ENCODE data around the gene IMMT.
"Not testable (repeated sequence)": the region's sequence is repeated elsewhere in the genome, so short reads cannot be mapped to it uniquely, and the experiment has no call there.

IMMT gene

DNA sequence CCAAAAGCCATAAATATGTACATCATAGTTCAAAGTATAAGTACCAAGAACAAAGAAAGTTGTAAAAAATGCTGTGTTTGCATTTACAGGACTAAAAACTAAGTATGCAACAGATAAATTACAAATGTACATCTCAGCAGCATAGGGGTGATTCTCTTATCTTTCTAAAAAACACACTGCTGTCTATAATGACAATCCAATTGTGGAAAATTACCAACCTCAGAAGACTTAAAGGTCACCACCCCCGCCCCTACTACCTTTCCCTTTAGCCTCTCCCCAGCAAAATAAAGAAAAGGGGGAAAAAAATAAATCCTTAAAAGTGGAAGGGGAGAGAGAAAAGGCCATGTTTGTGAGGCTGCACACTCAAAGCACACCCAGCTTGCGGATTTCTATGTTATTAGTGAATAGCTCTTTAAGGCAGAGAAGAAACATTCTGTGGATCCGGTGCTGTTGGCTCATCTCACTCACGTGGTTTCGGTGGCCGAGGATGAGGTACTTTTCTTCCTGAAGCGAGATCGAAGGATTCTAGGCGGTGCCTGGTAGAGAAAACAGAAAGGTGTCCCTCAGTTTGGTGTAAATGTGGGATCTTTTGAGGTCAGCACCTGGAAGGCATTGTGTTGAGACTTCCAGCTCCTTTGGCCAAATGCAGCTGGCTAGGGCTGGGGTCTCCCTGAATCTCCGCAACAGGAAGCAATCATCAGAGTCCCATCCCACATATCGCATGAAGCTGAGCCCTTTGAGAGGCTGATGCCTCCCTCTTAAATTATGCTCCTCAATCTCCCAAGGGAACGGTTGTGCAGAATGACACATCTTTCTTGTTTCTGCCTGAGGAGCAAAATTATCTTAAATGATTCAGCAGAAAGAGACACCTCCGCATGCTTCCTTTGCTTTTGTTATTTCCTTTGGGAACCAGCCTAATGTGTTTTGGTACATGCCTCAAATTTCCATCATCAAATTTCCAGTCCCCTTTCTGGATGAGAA lies 21.6 kb upstream of the IMMT start:
- H3K27ac Mint-ChIP-seq: no peak overlapping the region
- no peaks in the 10 kb centered on the region for H3K9me3 Mint-ChIP-seq
- H3K36me3 Mint-ChIP-seq: peaks cover 4% of the 10 kb centered on the region
- H3K4me3 Mint-ChIP-seq: no peak overlapping the region
- H3K27me3 Mint-ChIP-seq: no peaks in the 10 kb centered on the region
- peaks cover 20% of the 10 kb centered on the region for H3K4me1 Mint-ChIP-seq

DNA sequence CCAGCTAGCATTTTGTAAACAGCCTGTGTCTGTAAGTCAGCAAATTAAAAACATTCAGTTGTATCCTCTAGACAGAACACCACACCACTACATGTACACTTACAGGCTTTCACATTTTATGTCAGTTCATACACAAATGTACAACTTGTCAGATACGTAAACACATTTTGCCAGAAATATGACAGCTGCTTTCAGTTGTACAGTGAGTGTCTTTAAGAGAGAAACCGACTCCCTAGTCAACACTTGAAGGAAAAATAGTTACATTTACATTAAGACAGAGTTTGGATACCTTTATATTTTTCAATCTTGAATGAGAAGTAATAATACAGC lies 19.2 kb upstream of the IMMT start:
- H3K36me3 Mint-ChIP-seq: peaks cover 8% of the 10 kb centered on the region
- no peaks in the 10 kb centered on the region for H3K9me3 Mint-ChIP-seq
- H3K27ac Mint-ChIP-seq: peak overlapping the region; percentile 13
- H3K4me1 Mint-ChIP-seq: peaks cover 13% of the 10 kb centered on the region
- H3K4me3 Mint-ChIP-seq: no peak overlapping the region
- no peaks in the 10 kb centered on the region for H3K27me3 Mint-ChIP-seq

DNA sequence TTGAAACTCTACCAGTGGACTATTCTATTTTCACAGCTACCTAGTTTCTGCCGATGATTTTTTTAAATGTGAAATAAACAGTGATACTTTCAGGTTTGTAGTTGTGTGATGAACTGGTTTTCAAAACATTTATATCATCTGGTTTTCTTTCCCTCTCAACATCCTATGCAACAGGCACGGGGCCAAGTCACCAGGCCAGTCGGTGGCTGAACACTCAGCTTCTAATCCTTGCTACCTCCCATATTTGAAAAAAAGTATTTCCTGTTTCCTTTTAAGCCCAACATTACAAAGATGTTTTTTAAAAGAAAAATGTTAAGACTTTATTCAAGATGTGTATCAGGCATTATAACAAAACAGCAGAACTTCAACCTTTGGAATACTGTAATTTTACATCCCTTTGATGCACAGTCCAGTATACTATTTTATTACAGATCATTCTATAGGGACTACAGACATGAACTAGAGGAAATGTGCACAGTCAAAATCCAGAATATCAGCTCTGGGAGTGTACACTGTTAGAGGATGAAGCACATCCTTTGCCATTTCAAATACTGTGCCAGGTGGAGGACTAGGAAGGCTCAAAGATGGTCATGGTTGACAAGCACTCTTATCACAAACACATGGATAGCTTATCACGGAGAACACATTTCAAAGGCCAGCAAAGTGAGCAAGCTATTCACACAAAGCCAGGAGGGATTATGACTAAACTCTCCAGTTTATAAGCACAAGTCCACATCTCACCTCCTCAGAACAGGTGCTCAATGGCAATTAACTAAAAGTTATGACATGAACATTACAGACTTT lies 18.6 kb upstream of the IMMT start:
- no peak overlapping the region for H3K4me3 Mint-ChIP-seq
- peaks cover 13% of the 10 kb centered on the region for H3K4me1 Mint-ChIP-seq
- no peaks in the 10 kb centered on the region for H3K27me3 Mint-ChIP-seq
- peak overlapping the region; percentile 13 for H3K27ac Mint-ChIP-seq
- H3K9me3 Mint-ChIP-seq: no peaks in the 10 kb centered on the region
- H3K36me3 Mint-ChIP-seq: peaks cover 8% of the 10 kb centered on the region

DNA sequence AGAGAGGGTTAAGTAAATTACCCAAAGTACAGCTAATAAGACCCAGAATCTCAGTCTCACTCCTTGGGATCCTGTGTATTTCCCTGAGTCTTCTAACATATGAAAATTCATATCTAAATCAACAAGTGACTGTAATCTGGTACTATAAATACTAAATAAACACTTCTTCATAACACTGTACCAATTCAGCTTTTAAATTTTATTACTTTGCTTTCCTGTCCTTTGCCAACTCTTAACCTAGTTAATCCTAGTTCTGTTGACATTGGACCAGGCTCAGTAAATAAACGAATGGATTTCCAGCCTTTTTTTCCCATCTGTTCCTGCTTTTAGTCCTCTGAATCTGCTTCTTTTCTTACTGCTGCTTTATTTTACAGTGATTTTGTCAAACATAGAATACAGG lies 17.8 kb upstream of the IMMT start:
- Mint-ChIP-seq H3K36me3 (peaks cover 12% of the 10 kb centered on the region), H3K4me1 (peaks cover 11% of the 10 kb centered on the region), H3K9me3 (no peaks in the 10 kb centered on the region), H3K27ac (no peak overlapping the region), H3K27me3 (no peaks in the 10 kb centered on the region), H3K4me3 (no peak overlapping the region)

DNA sequence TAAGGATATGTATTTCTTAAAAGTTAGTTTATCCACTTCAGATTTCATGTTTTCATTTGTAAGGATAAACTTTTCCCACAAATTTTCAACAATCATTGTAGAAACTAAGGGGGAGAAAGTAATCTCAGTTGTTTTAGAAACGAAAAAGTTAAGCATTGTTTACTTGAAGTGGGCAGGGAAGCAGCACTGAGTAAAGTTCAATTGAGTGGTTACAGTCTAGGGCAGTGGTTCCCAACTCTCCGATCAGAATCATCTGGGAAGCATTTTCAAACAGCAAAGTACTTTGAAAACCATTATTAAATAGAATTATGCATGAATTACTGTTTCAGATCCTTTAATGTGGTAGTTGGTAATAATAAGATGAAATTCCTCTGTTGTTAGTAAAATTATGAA lies 16.5 kb upstream of the IMMT start:
- H3K27me3 Mint-ChIP-seq: no peaks in the 10 kb centered on the region
- no peaks in the 10 kb centered on the region for H3K9me3 Mint-ChIP-seq
- no peak overlapping the region for H3K27ac Mint-ChIP-seq
- no peak overlapping the region for H3K4me3 Mint-ChIP-seq
- peaks cover 7% of the 10 kb centered on the region for H3K4me1 Mint-ChIP-seq
- peaks cover 12% of the 10 kb centered on the region for H3K36me3 Mint-ChIP-seq

DNA sequence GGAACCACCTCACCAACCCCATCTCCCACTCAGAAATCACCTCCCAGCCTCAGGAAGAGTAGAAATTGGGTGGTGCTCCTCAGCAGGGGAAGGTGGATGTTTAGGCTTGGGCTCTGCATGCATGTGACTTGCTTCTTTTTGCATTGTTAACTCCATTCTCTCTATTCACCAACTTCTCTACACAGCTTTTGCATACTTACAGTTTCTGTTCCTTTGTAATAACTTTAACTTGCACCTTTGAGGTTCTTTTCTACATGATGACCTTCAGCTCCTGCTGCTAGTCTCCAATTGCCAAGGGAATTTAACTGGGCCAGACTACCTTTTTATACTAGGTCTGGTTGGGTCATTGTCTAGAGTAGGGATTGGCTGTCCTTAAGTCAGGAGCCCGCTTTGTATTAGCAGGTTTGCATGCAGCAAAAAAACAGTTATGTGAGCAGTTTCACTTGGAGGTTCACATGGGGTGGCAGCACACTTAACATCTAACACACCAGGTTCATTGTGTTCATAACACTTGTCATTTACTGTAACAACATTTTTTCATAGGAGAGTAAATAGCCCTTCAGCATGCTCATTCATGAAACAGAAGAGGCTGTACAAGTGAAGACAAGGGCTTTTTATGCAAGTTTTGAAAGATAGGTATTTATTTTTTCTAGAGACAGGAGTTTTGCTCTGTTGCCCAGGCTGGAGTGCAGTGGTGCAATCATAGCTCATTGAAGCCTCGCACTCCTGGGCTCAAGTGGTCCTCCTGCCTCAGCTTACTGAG lies 16.0 kb upstream of the IMMT start:
- Mint-ChIP-seq H3K4me3 (no peak overlapping the region), H3K4me1 (peaks cover 7% of the 10 kb centered on the region), H3K27ac (no peak overlapping the region), H3K36me3 (peaks cover 12% of the 10 kb centered on the region), H3K27me3 (no peaks in the 10 kb centered on the region), H3K9me3 (no peaks in the 10 kb centered on the region)

DNA sequence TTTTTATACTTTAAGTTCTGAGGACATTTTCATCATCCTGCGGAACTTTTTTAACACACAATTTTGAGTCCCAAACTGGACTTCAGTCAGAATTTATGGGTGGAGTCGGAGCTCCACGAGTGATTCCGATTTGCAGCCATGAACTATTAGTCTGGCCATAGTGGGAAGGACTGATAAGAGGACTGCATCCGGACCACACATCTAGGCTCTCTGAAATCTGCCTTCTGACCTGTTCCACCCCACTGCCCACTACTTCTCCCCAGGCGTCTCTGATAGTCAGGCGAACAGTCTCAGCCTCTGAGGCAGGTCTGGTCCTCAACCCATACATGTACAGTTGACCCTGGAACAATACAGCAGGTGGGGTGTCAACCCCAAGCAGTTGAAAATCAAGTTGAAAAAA lies 9.2 kb upstream of the IMMT start:
- H3K4me3 Mint-ChIP-seq: no peak overlapping the region
- peaks cover 7% of the 10 kb centered on the region for H3K36me3 Mint-ChIP-seq
- no peaks in the 10 kb centered on the region for H3K27me3 Mint-ChIP-seq
- peaks cover 42% of the 10 kb centered on the region for H3K4me1 Mint-ChIP-seq
- H3K27ac Mint-ChIP-seq: no peak overlapping the region
- H3K9me3 Mint-ChIP-seq: no peaks in the 10 kb centered on the region

GRCh38 chr2:86203614-86204013 lies 8.4 kb upstream of the IMMT start:
- H3K27ac Mint-ChIP-seq: peak overlapping the region; percentile 43
- peaks cover 46% of the 10 kb centered on the region for H3K4me1 Mint-ChIP-seq
- H3K4me3 Mint-ChIP-seq: no peak overlapping the region
- no peaks in the 10 kb centered on the region for H3K9me3 Mint-ChIP-seq
- H3K27me3 Mint-ChIP-seq: no peaks in the 10 kb centered on the region
- peaks cover 6% of the 10 kb centered on the region for H3K36me3 Mint-ChIP-seq

- no peaks in the 10 kb centered on the region for H3K9me3 Mint-ChIP-seq
- peak overlapping the region; percentile 48 for H3K27ac Mint-ChIP-seq
These were observed 7.4 kb upstream of the IMMT start for GRCh38 chr2:86202702-86203101.

GRCh38 chr2:86202336-86202692 lies 7.1 kb upstream of the IMMT start:
- peak overlapping the region; percentile 37 for H3K4me3 Mint-ChIP-seq
- H3K4me1 Mint-ChIP-seq: peaks cover 46% of the 10 kb centered on the region
- H3K9me3 Mint-ChIP-seq: no peaks in the 10 kb centered on the region
- peak overlapping the region; percentile 48 for H3K27ac Mint-ChIP-seq
- H3K27me3 Mint-ChIP-seq: no peaks in the 10 kb centered on the region
- peaks cover 4% of the 10 kb centered on the region for H3K36me3 Mint-ChIP-seq

More at GRCh38 chr2:86202702-86203101, 7.4 kb upstream of the IMMT start:
- H3K27me3 Mint-ChIP-seq: no peaks in the 10 kb centered on the region
- H3K4me1 Mint-ChIP-seq: peaks cover 46% of the 10 kb centered on the region
- H3K36me3 Mint-ChIP-seq: peaks cover 4% of the 10 kb centered on the region
- peak overlapping the region; percentile 19 for H3K4me3 Mint-ChIP-seq

DNA sequence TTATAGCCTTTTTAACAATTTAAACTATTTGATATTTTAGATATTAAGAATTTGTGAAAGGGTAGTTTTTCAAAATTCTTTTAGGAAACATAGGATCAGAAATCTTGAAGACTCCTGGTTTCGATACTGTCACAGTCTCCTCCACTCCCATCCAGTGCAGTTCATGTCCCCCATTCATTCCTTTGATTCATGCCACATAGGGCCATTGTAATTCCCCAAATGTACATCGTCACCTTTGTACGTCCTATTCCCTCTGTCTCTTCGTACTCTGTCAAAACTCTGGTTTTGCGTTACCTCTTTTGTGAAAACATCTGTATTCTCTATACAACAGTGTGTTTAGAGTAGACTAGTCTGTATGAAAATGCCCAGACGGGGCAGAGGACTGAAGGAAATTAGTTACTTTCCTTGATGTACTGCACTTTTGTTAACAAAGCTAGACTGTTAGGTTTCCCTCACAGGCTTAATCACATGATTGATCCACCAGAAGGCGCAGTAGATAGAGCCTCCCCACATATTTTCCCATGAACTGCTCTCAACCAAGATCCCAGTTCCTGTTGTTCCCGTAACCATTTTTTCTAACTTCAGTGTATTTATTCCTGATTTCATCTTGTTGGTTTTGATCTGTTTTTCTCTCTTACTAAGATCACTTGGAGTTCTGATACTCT lies 6.5 kb upstream of the IMMT start:
- H3K27ac Mint-ChIP-seq: peak overlapping the region; percentile 81
- no peaks in the 10 kb centered on the region for H3K9me3 Mint-ChIP-seq
- peaks cover 4% of the 10 kb centered on the region for H3K36me3 Mint-ChIP-seq
- H3K27me3 Mint-ChIP-seq: no peaks in the 10 kb centered on the region
- peak overlapping the region; percentile 37 for H3K4me3 Mint-ChIP-seq
- peaks cover 49% of the 10 kb centered on the region for H3K4me1 Mint-ChIP-seq

- not testable (repeated sequence) for H3K27me3 Mint-ChIP-seq, H3K9me3 Mint-ChIP-seq, H3K36me3 Mint-ChIP-seq
- H3K4me3 Mint-ChIP-seq: peak overlapping the region; percentile 97
- H3K27ac Mint-ChIP-seq: peak overlapping the region; percentile 88
- peaks cover 55% of the 10 kb centered on the region for H3K4me1 Mint-ChIP-seq
These were observed 5.3 kb upstream of the IMMT start for GRCh38 chr2:86200564-86200963.

- Mint-ChIP-seq H3K4me1 (peaks cover 52% of the 10 kb centered on the region), H3K36me3 (peaks cover 4% of the 10 kb centered on the region), H3K9me3 (no peaks in the 10 kb centered on the region)
These were observed 4.5 kb upstream of the IMMT start for GRCh38 chr2:86199834-86200177.

GRCh38 chr2:86195808-86196387 lies 636 bp upstream of the IMMT start:
- H3K27ac Mint-ChIP-seq: peak overlapping the region; percentile 98
- peak overlapping the region; percentile 95 for H3K4me3 Mint-ChIP-seq

More at GRCh38 chr2:86199834-86200177, 4.5 kb upstream of the IMMT start:
- Mint-ChIP-seq H3K4me3 (peak overlapping the region; percentile 97), H3K27me3 (no peaks in the 10 kb centered on the region), H3K27ac (peak overlapping the region; percentile 98)

GRCh38 chr2:86194751-86195054 lies 559 bp downstream of the IMMT start:
- Mint-ChIP-seq H3K36me3 (peaks cover 9% of the 10 kb centered on the region), H3K27me3 (no peaks in the 10 kb centered on the region), H3K4me3 (peak overlapping the region; percentile 95), H3K9me3 (no peaks in the 10 kb centered on the region), H3K27ac (peak overlapping the region; percentile 98), H3K4me1 (peaks cover 58% of the 10 kb centered on the region)

More at GRCh38 chr2:86195808-86196387, 636 bp upstream of the IMMT start:
- H3K9me3 Mint-ChIP-seq: no peaks in the 10 kb centered on the region
- no peaks in the 10 kb centered on the region for H3K27me3 Mint-ChIP-seq
- peaks cover 7% of the 10 kb centered on the region for H3K36me3 Mint-ChIP-seq
- peaks cover 54% of the 10 kb centered on the region for H3K4me1 Mint-ChIP-seq
